ENCODE data around the gene TYSND1. TPM values are rescaled to one million over a fixed set of nuclear protein-coding genes. Genes with fewer than 3 reads are reported as not detected.
A peak's percentile ranks its signal among the peaks of the same experiment; 100 is the strongest.

TYSND1 gene
- total and polyA plus RNA-seq, 2 of the 13 experiments (the other 11 are each of a cell fraction or from before 2014, with no cell fraction given), result 3.3 to 8.9 TPM

DNA sequence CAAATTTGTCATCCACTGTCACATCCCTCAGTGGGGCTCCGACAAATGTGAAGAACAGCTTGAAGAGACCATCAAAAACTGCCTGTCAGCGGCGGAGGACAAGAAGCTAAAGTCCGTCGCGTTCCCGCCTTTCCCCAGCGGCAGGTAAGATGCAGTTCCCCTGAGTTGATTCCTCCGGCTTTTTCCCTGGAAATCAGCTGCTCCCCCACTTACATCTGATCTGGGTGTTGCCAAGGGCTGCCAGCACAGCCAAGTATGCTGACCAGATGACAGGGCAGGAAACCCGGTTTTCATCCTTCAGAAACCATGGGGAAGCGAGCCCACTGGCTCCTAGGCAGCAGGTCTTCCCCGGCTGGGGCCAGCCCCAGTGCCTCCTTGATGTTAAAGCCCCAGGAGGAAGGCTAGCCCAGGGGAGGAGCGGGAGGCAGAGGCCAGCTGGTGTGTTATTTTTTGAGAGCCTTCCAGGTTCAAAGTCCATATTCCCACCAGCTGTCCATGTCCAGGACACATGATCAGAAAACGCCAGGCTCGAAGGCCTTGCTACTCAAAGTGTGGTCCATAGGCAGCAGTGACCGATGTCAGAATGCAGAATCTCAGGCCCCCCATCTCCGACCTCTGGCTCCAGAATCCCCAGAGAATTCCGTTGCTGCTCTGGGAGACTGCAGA lies 37.3 kb downstream of the TYSND1 start (continued):
- TF ChIP-seq ZFY (CRISPR knock-in tag; IDR thresholded peaks at IDR 0.05) (peak; percentile 64), KDM1A (CRISPR knock-in tag; IDR thresholded peaks at IDR 0.05) (no peak), RELA (CRISPR knock-in tag; IDR thresholded peaks at IDR 0.05) (no peak), ZNF674 (CRISPR knock-in tag; IDR thresholded peaks at IDR 0.05; ENCODE audit: low read depth) (no peak), ZC3H13 (CRISPR knock-in tag; IDR thresholded peaks at IDR 0.05) (no peak; the same call in 1 of the 2 replicates), JUN (CRISPR knock-in tag; IDR thresholded peaks at IDR 0.05) (no peak), SALL1 (CRISPR knock-in tag; IDR thresholded peaks at IDR 0.05) (peak; percentile 87), NCOA2 (CRISPR knock-in tag; IDR thresholded peaks at IDR 0.05) (no peak; the same call in 1 of the 2 replicates), ZFP36L2 (CRISPR knock-in tag; IDR thresholded peaks at IDR 0.05) (no peak), MAFG (CRISPR knock-in tag; IDR thresholded peaks at IDR 0.05) (no peak), ARID2 (CRISPR knock-in tag; IDR thresholded peaks at IDR 0.05; ENCODE audit: borderline replicate concordance) (no peak)
- TF ChIP-seq, protein P1, sequence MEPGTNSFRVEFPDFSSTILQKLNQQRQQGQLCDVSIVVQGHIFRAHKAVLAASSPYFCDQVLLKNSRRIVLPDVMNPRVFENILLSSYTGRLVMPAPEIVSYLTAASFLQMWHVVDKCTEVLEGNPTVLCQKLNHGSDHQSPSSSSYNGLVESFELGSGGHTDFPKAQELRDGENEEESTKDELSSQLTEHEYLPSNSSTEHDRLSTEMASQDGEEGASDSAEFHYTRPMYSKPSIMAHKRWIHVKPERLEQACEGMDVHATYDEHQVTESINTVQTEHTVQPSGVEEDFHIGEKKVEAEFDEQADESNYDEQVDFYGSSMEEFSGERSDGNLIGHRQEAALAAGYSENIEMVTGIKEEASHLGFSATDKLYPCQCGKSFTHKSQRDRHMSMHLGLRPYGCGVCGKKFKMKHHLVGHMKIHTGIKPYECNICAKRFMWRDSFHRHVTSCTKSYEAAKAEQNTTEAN (CRISPR knock-in tag; conservative IDR thresholded peaks at IDR 0.05), result peak; percentile 72; the same call in 1 of the 2 replicates
- TF ChIP-seq, protein P2, sequence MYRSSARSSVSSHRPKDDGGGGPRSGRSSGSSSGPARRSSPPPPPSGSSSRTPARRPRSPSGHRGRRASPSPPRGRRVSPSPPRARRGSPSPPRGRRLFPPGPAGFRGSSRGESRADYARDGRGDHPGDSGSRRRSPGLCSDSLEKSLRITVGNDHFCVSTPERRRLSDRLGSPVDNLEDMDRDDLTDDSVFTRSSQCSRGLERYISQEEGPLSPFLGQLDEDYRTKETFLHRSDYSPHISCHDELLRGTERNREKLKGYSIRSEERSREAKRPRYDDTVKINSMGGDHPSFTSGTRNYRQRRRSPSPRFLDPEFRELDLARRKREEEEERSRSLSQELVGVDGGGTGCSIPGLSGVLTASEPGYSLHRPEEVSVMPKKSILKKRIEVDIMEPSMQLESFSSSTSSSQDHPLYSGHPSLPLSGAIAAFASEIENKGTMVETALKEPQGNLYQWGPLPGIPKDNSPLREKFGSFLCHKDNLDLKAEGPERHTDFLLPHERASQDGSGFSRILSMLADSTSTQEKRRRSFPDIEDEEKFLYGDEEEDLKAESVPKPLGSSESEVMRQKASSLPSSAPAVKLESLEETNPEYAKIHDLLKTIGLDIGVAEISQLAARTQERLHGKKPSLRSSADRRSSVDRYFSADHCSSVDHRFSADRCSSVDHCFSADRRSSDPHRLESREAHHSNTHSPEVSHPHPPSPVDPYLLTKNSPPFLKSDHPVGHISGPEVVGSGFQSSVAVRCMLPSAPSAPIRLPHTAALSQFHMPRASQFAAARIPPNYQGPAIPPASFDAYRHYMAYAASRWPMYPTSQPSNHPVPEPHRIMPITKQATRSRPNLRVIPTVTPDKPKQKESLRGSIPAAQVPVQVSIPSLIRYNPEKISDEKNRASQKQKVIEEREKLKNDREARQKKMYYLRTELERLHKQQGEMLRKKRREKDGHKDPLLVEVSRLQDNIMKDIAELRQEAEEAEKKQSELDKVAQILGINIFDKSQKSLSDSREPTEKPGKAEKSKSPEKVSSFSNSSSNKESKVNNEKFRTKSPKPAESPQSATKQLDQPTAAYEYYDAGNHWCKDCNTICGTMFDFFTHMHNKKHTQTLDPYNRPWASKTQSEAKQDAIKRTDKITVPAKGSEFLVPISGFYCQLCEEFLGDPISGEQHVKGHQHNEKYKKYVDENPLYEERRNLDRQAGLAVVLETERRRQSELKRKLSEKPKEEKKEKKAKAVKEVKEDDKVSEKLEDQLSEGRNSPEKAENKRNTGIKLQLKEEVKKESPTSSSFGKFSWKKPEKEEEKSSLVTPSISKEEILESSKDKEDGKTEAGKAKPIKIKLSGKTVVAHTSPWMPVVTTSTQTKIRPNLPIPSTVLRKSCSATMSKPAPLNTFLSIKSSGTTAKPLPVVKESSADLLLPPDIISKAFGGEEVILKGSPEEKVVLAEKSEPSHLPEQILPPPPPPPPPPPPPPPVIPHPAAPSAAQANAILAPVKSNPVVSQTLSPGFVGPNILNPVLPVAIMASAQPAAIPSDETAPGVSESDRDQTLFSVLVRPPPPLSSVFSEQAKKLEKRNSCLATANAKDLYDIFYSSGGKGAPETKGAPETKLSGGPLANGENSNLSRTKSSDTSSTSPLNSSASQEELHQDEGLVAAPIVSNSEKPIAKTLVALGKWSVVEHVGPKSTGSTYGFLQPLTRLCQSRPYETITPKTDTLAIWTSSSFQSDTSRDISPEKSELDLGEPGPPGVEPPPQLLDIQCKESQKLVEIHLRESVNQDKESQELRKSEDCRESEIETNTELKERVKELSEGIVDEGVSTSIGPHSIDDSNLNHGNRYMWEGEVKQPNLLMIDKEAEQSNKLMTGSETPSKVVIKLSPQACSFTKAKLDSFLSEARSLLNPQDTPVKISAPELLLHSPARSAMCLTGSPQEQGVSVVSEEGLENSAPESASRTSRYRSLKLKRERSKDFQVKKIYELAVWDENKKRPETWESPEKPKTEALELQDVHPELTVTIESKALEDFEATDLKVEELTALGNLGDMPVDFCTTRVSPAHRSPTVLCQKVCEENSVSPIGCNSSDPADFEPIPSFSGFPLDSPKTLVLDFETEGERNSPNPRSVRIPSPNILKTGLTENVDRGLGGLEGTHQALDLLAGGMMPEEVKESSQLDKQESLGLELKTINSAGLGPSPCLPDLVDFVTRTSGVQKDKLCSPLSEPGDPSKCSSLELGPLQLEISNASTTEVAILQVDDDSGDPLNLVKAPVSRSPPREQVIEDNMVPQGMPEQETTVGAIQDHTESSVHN (CRISPR knock-in tag; IDR thresholded peaks at IDR 0.05), result no peak
- TF ChIP-seq, protein P3, sequence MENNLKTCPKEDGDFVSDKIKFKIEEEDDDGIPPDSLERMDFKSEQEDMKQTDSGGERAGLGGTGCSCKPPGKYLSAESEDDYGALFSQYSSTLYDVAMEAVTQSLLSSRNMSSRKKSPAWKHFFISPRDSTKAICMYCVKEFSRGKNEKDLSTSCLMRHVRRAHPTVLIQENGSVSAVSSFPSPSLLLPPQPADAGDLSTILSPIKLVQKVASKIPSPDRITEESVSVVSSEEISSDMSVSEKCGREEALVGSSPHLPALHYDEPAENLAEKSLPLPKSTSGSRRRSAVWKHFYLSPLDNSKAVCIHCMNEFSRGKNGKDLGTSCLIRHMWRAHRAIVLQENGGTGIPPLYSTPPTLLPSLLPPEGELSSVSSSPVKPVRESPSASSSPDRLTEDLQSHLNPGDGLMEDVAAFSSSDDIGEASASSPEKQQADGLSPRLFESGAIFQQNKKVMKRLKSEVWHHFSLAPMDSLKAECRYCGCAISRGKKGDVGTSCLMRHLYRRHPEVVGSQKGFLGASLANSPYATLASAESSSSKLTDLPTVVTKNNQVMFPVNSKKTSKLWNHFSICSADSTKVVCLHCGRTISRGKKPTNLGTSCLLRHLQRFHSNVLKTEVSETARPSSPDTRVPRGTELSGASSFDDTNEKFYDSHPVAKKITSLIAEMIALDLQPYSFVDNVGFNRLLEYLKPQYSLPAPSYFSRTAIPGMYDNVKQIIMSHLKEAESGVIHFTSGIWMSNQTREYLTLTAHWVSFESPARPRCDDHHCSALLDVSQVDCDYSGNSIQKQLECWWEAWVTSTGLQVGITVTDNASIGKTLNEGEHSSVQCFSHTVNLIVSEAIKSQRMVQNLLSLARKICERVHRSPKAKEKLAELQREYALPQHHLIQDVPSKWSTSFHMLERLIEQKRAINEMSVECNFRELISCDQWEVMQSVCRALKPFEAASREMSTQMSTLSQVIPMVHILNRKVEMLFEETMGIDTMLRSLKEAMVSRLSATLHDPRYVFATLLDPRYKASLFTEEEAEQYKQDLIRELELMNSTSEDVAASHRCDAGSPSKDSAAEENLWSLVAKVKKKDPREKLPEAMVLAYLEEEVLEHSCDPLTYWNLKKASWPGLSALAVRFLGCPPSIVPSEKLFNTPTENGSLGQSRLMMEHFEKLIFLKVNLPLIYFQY (CRISPR knock-in tag; IDR thresholded peaks at IDR 0.05; ENCODE audit: borderline replicate concordance), result no peak
- TF ChIP-seq, protein P4, sequence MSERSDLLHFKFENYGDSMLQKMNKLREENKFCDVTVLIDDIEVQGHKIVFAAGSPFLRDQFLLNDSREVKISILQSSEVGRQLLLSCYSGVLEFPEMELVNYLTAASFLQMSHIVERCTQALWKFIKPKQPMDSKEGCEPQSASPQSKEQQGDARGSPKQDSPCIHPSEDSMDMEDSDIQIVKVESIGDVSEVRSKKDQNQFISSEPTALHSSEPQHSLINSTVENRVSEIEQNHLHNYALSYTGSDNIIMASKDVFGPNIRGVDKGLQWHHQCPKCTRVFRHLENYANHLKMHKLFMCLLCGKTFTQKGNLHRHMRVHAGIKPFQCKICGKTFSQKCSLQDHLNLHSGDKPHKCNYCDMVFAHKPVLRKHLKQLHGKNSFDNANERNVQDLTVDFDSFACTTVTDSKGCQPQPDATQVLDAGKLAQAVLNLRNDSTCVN (CRISPR knock-in tag; IDR thresholded peaks at IDR 0.05; ENCODE audit: borderline replicate concordance), result no peak

All from HepG2 (cell line).